Neural progenitor cell (in vitro differentiated cells): ENCODE measurements around the gene PDIA5. TPM values are rescaled to one million over a fixed set of nuclear protein-coding genes. Genes with fewer than 3 reads are reported as not detected.
A peak's percentile ranks its signal among the peaks of the same experiment; 100 is the strongest.

ENCODE experiments used
- DNase-seq: peaks from one replicate; pipeline ENCODE4 v3.0.0-alpha.2; 2016; ENCODE audit warnings: low spot score
- H2AFZ ChIP-seq: fragments of 200-600 bp; sonication (generic); replicated peaks from 2 replicates; pipeline ENCODE4 v1.6.1; 2016; ENCODE audit warnings: antibody characterized with exemption
- H3F3A ChIP-seq: fragments of 200-600 bp; sonication (generic); 2 replicates; pipeline ENCODE4 v1.6.1; 2016; ENCODE audit warnings: antibody characterized with exemption, low read depth
- H3K27ac ChIP-seq: fragments of 200-600 bp; sonication (generic); 2 replicates; pipeline ENCODE4 v1.5.1; 2016; ENCODE audit warnings: mild to moderate bottlenecking
- H3K27me3 ChIP-seq: fragments of 200-600 bp; sonication (generic); 2 replicates; pipeline ENCODE4 v1.6.1; 2016; ENCODE audit warnings: mild to moderate bottlenecking, moderate library complexity
- H3K36me3 ChIP-seq: fragments of 200-600 bp; sonication (generic); 2 replicates; pipeline ENCODE4 v1.5.1; 2016
- H3K4me1 ChIP-seq: fragments of 200-600 bp; sonication (generic); 2 replicates; pipeline ENCODE4 v1.6.1; 2016; ENCODE audit warnings: mixed run types
- H3K4me2 ChIP-seq: fragments of 200-600 bp; sonication (generic); 2 replicates; pipeline ENCODE4 v1.6.1; 2016
- H3K4me3 ChIP-seq: fragments of 200-600 bp; sonication (generic); 2 replicates; pipeline ENCODE4 v1.5.1; 2016
- H3K79me2 ChIP-seq: fragments of 200-600 bp; sonication (generic); 2 replicates; pipeline ENCODE4 v1.6.1; 2016; ENCODE audit warnings: low read depth
- H3K9ac ChIP-seq: fragments of 200-600 bp; sonication (generic); 2 replicates; pipeline ENCODE4 v1.6.1; 2016
- H3K9me3 ChIP-seq: fragments of 200-600 bp; sonication (generic); 2 replicates; pipeline ENCODE4 v1.5.1; 2016; ENCODE audit warnings: low read depth
- H4K20me1 ChIP-seq: fragments of 200-600 bp; sonication (generic); 2 replicates; pipeline ENCODE4 v1.6.1; 2016; ENCODE audit warnings: low read depth
- H3K27ac Mint-ChIP-seq: 3 replicates; pipeline ENCODE4 v1.8.0; 2021; ENCODE audit warnings: mixed read lengths
- H3K27me3 Mint-ChIP-seq: 2 replicates; pipeline ENCODE4 v1.8.0; 2022; ENCODE audit warnings: low read depth, mild to moderate bottlenecking, inconsistent platforms, moderate library complexity, mixed read lengths; ENCODE audit not compliant: insufficient read depth
- H3K36me3 Mint-ChIP-seq: 3 replicates; pipeline ENCODE4 v1.8.0; 2021; ENCODE audit warnings: mixed read lengths
- H3K4me1 Mint-ChIP-seq: 3 replicates; pipeline ENCODE4 v1.8.0; 2021; ENCODE audit warnings: mixed read lengths
- H3K4me3 Mint-ChIP-seq: 3 replicates; pipeline ENCODE4 v1.8.0; 2021; ENCODE audit warnings: mild to moderate bottlenecking, moderate library complexity, mixed read lengths
- H3K9me3 Mint-ChIP-seq: 3 replicates; pipeline ENCODE4 v1.8.0; 2020; ENCODE audit warnings: mixed read lengths
- EZH2 ChIP-seq: fragments of 200-600 bp; sonication (generic); IDR thresholded peaks from 2 replicates; pipeline ENCODE4 v1.6.1; 2017; ENCODE audit warnings: antibody characterized with exemption, mild to moderate bottlenecking, moderate library complexity
- EZH2phosphoT487 ChIP-seq: fragments of 200-600 bp; sonication (generic); IDR thresholded peaks from 2 replicates; pipeline ENCODE4 v1.6.1; 2017; ENCODE audit warnings: antibody characterized with exemption
- total RNA-seq: library from RNA; depleted of rRNA; stranded (reverse); fragments of >200 nt; gene quantifications from 2 replicates; pipeline ENCODE4 v1.2.3, GENCODE V29; 2015; ENCODE audit warnings: low replicate concordance
- TF ChIP-seq, protein P1 (sequence below): fragments of 200-600 bp; sonication (generic); IDR thresholded peaks from 2 replicates; pipeline ENCODE4 v1.5.1; 2017; ENCODE audit warnings: antibody characterized with exemption, mild to moderate bottlenecking

The PDIA5 gene
- total RNA-seq, 1 donor from 2014 or later = 15.8 TPM

DNA sequence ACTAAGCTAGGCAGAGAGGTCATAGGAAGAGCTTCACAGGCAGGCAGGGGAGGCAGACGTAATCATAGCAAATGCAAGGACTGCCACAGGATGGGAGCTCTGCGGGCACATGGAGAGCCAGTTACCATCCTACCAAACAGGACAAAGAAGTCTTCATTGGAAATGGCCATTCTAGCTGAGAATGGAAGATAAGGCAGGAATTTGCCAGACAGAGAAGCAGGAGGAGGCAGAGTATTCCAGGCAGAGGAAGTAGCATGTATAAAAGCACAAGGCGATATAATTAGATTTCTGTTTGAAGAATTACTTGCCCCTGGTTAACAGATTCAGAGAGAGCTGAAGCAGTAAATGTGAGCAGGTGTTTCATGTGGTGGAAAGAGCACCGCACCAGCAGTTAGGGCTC, 35.8 kb upstream of the PDIA5 start:
- no peaks in the 10 kb centered on the region for H3K9me3 Mint-ChIP-seq
- no peaks in the 10 kb centered on the region for H3K36me3 Mint-ChIP-seq
- no peak overlapping the region for H3K9ac ChIP-seq
- H3K36me3 ChIP-seq = no peaks in the 10 kb centered on the region
- no peak overlapping the region for H3K27ac Mint-ChIP-seq
- no peak overlapping the region for H3K4me2 ChIP-seq
- peaks cover 28% of the 10 kb centered on the region for H3F3A ChIP-seq
- H3K27me3 ChIP-seq = peaks cover 26% of the 10 kb centered on the region
- no peak overlapping the region for H3K4me3 ChIP-seq
- no peaks in the 10 kb centered on the region for H3K79me2 ChIP-seq
- peaks cover 35% of the 10 kb centered on the region for H3K4me1 ChIP-seq
- no peak for DNase-seq
- H3K27ac ChIP-seq = no peak overlapping the region
- H2AFZ ChIP-seq = no peak overlapping the region
- H4K20me1 ChIP-seq = no peaks in the 10 kb centered on the region
- H3K4me1 Mint-ChIP-seq = peaks cover 20% of the 10 kb centered on the region
- TF ChIP-seq EZH2phosphoT487 = no peak
- no peak for TF ChIP-seq EZH2
- TF ChIP-seq, protein P1, sequence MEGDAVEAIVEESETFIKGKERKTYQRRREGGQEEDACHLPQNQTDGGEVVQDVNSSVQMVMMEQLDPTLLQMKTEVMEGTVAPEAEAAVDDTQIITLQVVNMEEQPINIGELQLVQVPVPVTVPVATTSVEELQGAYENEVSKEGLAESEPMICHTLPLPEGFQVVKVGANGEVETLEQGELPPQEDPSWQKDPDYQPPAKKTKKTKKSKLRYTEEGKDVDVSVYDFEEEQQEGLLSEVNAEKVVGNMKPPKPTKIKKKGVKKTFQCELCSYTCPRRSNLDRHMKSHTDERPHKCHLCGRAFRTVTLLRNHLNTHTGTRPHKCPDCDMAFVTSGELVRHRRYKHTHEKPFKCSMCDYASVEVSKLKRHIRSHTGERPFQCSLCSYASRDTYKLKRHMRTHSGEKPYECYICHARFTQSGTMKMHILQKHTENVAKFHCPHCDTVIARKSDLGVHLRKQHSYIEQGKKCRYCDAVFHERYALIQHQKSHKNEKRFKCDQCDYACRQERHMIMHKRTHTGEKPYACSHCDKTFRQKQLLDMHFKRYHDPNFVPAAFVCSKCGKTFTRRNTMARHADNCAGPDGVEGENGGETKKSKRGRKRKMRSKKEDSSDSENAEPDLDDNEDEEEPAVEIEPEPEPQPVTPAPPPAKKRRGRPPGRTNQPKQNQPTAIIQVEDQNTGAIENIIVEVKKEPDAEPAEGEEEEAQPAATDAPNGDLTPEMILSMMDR = no peak
- H3K4me3 Mint-ChIP-seq = no peak overlapping the region
- no peaks in the 10 kb centered on the region for H3K9me3 ChIP-seq
- no peaks in the 10 kb centered on the region for H3K27me3 Mint-ChIP-seq

DNA sequence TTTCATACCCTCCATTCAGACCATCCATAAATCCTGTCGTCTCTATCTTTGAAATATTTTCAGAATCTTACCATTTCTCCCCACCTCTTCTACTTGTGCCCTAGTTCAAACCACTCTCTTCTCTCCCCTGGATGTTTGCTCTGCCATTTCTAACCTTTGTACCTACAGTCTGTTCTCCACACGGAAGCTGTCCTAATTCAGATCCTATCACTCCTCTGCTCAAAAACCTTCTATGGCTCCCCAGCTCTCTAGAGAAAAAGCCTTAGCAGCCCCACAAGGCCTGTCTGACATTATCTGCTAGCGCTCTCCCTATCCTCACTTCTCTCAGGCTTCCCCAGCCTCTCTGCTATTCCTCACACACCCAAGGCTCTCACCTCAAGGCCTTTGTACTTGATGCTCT, 34.8 kb upstream of the PDIA5 start:
- H3K4me1 ChIP-seq = peaks cover 34% of the 10 kb centered on the region
- no peak overlapping the region for H3K9ac ChIP-seq
- Mint-ChIP-seq H3K9me3 (no peaks in the 10 kb centered on the region), H3K4me1 (peaks cover 24% of the 10 kb centered on the region), H3K27ac (no peak overlapping the region), H3K36me3 (no peaks in the 10 kb centered on the region), H3K4me3 (no peak overlapping the region), H3K27me3 (no peaks in the 10 kb centered on the region)
- DNase-seq = no peak
- H3K4me3 ChIP-seq = no peak overlapping the region
- H3K9me3 ChIP-seq = no peaks in the 10 kb centered on the region
- H3K79me2 ChIP-seq = no peaks in the 10 kb centered on the region
- H3K27ac ChIP-seq = no peak overlapping the region
- H3K36me3 ChIP-seq = no peaks in the 10 kb centered on the region
- H2AFZ ChIP-seq = no peak overlapping the region
- H3F3A ChIP-seq = peaks cover 22% of the 10 kb centered on the region
- TF ChIP-seq EZH2phosphoT487 = no peak
- peaks cover 26% of the 10 kb centered on the region for H3K27me3 ChIP-seq
- H3K4me2 ChIP-seq = no peak overlapping the region
- no peaks in the 10 kb centered on the region for H4K20me1 ChIP-seq

DNA sequence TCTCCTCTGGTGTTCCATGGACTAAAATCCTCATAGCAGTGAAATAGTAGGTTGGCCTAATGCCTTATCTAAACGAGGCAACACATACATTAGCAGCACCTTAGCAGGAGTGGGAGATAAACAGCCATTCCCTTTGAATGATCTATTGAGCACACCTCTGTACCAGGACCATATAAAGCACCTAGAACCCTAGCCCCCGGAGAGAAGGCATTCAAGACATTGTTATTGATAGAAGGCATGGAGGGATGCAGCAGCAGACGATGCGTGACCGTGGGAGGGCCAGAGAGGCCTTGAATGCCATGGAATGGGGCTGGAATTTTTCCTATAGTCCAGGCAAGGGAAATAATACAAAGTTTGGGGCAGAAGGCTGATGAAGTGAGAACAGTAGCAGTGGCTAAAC, 32.7 kb upstream of the PDIA5 start:
- no peak overlapping the region for H3K4me2 ChIP-seq
- no peak overlapping the region for H3K4me3 ChIP-seq
- TF ChIP-seq EZH2phosphoT487 (no peak), EZH2 (no peak)
- TF ChIP-seq, protein P1 = no peak
- peaks cover 25% of the 10 kb centered on the region for H3K27me3 ChIP-seq
- no peaks in the 10 kb centered on the region for H3K9me3 ChIP-seq
- no peak overlapping the region for H2AFZ ChIP-seq
- Mint-ChIP-seq H3K36me3 (no peaks in the 10 kb centered on the region), H3K27me3 (no peaks in the 10 kb centered on the region), H3K4me3 (peak overlapping the region; percentile 34), H3K9me3 (no peaks in the 10 kb centered on the region), H3K27ac (no peak overlapping the region), H3K4me1 (peaks cover 15% of the 10 kb centered on the region)
- no peaks in the 10 kb centered on the region for H3K79me2 ChIP-seq
- no peak overlapping the region for H3K9ac ChIP-seq
- H3F3A ChIP-seq = peaks cover 9% of the 10 kb centered on the region
- no peaks in the 10 kb centered on the region for H3K36me3 ChIP-seq
- no peak for DNase-seq
- H4K20me1 ChIP-seq = no peaks in the 10 kb centered on the region
- peaks cover 22% of the 10 kb centered on the region for H3K4me1 ChIP-seq
- no peak overlapping the region for H3K27ac ChIP-seq

DNA sequence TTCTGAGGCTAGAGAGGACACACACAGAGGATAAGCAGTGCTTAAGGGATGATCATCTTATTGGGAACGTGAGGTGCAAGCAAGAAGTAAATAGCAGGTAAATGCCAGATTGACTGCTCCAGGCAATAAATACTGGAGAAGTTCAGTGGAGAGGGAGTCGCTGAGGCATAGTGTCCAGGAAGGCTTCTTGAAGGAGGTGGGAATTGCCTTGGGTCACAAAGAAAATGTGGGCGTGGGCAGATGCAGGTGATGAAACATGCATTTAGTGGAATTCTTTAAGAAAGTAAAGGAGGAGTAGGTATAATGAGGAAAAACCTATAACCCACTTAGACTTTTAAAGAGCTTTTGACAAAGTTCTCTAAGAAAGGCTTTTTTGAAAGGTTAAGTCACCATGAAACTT, 31.8 kb upstream of the PDIA5 start:
- Mint-ChIP-seq H3K36me3 (no peaks in the 10 kb centered on the region), H3K27me3 (no peaks in the 10 kb centered on the region), H3K9me3 (no peaks in the 10 kb centered on the region), H3K4me1 (peaks cover 10% of the 10 kb centered on the region), H3K27ac (no peak overlapping the region), H3K4me3 (no peak overlapping the region)
- Histone ChIP-seq H3K27ac (no peak overlapping the region), H3F3A (no peaks in the 10 kb centered on the region), H3K4me2 (no peak overlapping the region), H3K9ac (no peak overlapping the region), H3K27me3 (peaks cover 18% of the 10 kb centered on the region), H3K79me2 (no peaks in the 10 kb centered on the region), H3K4me3 (no peak overlapping the region), H4K20me1 (no peaks in the 10 kb centered on the region), H3K9me3 (no peaks in the 10 kb centered on the region), H2AFZ (no peak overlapping the region), H3K36me3 (no peaks in the 10 kb centered on the region), H3K4me1 (peaks cover 13% of the 10 kb centered on the region)
- no peak for TF ChIP-seq EZH2phosphoT487
- TF ChIP-seq, protein P1 = no peak
- TF ChIP-seq EZH2 = no peak
- DNase-seq = no peak
